Measurements from ENCODE around the gene TOR1A.
"Not testable (repeated sequence)": the region's sequence is repeated elsewhere in the genome, so short reads cannot be mapped to it uniquely, and the experiment has no call there.

TOR1A gene

DNA sequence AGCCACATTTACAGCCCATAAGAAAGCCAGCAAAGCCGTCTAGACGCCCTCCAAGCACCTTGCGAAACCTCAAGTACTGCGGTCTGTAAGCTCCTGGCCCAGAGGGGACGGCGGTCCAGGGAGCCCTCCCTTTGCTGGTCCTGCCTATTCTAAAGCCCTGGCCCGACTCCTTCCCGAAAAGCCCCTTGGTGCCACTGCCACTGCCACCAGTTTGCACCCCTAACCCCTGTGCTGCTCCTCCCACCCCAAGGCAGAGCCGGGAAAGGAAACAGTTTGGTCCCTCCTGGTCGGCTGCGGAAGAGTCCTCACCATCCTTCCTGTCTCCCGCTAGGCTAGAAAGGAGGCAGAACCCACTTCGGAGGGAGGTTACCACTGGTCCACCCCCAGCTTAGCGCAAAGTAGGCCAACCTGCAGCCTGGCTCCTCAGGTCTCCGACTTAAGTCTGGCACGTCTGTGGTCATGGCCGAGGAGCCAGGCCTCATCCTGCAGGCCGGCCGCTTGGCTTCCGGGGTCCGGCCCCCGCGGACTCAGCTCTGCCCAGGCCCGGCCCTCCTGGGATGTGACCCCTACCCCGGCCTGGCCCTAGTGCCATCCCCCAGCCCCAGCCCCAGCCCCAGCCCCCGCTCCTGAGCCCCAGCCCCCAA, 916 bp downstream of the TOR1A start:
- no peak for DNase-seq (ENCODE audit: low read depth, low spot score)

DNA sequence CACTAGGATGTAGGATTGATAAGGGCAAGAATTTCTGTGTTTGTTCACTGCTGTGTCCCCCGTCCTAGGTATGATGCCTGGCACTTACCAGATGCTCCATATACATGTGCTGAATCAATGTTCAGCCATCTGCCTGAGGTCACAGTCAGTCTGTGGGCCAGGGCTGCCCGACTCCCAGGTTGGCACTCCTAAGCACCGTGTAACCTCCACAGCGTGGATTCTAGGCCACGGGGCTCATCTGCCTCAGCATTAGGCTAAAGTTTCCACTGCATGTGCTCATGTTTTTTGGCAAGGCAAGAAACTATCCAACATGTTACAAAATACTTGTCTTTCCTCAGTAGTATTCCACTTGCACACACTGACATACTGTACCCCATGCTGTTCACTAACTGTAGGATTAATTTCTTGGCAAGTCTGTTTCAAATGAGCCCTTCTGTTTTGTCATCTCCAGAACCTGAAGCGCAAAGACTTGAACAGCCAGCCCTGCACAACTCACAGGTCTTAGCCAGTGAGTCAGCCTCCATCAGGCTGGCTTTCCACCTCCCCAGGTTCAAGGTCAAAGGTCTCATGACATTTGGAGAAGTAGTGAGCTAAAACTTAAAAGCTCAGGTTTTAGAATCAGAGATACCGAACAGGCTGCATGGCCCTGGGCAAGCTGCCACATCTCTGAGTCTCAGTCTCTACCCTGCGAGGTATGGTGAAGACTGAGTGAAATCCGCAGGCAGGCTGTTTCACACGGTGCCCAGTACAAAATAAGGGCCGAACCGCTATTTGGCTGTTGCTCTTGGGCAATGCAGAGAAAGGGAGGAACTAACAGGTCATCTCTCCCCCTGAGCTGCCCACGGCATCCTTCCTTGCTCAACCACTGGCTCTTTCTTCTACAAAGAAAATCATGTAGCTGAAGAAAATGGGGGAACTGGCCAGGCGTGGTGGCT, 7.2 kb downstream of the TOR1A start:
- DNase-seq (ENCODE audit: low read depth, low spot score): no peak

DNA sequence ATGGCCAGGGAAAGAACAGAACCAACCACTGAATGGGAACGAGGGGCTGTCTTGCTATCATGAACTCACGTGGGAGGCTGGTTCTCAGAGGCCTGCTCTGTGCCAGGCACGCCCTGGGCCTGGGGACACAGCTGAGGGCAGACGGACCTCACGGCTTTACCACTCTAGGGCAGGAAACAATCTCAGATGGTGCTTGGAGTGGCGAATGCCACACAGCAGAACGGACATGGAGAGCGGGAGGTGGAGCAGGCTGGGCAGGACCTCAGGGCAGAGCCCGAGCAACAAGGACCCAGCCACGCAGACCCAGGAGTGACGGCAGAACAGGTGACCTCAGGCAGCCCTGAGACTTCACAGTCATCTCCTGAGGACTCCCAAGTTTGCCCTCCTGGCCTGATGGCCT, 8.7 kb downstream of the TOR1A start:
- no peak for DNase-seq (ENCODE audit: low read depth, low spot score)

DNA sequence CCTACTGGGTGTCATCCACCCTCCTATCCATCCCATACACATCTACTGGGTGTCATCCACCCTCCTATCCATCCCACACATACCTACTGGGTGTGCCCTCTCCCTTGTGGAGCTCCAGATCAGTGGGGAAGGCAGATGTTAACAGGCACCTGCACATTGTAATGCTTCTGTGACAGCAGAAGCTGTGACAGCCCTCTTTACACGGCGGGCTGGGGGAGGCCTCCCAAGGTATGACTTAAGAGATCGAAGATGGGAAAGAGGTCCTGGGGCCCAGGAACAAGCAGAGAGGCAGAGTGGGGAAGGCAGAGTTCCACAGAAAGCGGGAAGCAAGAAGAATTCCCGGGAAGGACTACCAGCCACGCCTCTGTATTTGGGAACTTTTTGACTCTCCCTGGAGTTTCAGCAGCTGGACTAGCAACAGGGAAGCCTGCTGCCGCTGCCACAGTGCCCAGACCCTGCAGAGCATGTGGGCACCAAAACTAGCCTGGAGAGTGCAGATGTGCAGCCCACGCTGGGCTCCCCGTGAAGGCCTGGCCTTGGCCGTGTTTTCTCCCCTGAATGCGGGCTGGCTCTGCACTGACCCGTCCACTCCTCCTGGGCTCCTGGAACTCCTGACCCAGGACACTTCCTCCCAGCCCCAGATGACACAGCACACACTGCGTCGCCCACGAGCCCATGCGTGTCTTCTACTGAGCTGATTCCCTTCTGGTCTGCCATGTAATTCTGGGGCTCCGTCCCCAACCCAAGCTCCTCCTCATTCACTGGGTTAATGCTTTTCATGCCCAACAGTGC, 9.3 kb downstream of the TOR1A start:
- no peak for DNase-seq (ENCODE audit: low read depth, low spot score)

DNA sequence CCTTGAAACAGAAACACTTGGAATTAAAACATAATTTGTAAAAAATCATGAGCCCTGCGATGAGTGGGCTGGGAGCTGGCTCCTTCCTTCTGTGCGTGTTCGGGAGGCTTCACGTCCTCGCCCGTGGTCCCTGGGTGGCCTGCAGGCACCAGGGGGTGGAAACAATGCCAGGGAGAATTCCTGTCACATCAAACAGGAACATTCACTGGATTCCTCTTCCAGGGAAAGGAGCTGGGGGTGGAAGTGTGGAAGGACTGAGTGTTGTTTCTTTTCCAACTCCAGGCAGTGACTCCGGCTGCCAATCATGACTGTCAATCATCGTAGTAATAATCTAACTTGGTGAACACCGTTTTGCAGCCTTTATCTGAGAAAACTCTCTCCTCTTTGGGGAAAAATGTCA, 10.3 kb downstream of the TOR1A start:
- no peak for DNase-seq (ENCODE audit: low read depth, low spot score)

DNA sequence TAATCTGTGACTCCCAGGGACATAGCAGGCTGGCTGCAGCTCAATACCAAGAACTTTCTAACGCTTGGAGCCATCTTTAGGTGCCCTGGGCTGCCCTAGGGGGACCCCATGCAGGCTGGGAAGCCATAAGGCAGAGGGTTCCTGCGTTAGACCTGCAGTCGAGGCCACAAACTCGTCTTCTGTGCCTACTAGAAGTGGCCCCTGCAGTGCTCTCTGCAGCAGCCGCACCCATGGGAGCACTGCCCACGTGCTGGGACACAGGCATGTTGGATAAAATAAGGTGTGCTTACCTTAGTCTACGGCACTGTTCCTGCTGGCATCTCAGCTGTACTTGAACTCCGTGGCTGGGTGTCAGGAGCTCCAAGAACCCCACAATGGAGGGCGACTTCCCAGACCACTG, 11.6 kb downstream of the TOR1A start:
- DNase-seq (ENCODE audit: low read depth, low spot score): no peak

DNA sequence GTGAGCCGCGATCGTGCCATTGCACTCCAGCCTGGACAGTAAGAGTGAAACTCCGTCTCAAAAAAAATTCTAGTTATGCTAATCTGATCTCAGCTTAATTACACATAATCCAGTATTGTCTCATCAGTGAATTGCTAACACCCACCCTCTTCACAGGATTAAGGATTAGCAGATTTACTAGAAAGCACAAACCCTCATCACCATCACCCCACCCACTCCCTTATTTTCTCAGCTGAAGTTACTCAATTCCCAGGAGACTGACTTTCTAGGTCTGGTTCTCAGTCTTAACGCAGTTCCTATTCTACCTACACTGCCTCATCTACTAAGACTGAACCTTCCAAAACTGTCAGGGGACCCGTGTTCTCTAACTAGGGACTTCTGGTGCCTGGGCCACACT, 12.0 kb downstream of the TOR1A start:
- no peak for DNase-seq (ENCODE audit: low read depth, low spot score)

DNA sequence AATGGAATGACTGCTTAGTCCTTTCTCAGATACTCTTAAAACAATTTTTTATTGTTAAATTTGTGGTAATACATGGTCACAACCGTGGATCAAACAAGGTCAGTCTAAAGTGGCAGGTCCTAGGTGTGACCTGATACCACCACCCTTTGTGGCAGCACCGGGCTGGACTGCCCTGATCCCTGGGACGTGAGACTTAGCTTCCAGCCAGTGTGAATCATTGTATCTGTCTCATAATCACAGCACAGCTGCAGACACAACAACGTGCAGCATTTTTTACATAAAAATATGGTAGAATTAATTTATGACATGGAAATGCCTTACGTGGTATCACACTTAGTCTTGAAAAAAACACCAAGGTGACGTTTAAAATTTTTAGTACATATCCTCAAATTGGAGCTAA, 13.1 kb downstream of the TOR1A start:
- DNase-seq (ENCODE audit: low read depth, low spot score): no peak

DNA sequence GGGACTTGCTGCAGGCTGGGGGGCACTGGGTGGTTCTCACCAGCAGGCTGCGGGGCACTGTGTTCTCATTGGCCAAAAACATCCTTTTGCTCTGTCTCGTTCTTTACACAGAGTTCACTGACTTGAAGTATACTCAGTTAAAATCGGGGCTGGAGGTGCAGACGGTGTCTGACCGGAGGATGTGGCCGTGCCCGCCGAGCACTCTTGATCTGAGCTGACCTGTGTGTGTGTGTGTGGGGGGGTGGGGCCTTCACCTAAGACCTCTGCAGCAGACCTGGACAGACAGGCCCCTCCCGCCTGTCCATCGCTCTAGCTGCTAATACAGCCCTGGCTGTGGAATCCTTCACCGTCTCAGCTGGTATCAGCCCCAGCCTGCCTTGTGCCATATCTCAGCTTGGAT, 13.8 kb downstream of the TOR1A start:
- DNase-seq (ENCODE audit: low read depth, low spot score): no peak

DNA sequence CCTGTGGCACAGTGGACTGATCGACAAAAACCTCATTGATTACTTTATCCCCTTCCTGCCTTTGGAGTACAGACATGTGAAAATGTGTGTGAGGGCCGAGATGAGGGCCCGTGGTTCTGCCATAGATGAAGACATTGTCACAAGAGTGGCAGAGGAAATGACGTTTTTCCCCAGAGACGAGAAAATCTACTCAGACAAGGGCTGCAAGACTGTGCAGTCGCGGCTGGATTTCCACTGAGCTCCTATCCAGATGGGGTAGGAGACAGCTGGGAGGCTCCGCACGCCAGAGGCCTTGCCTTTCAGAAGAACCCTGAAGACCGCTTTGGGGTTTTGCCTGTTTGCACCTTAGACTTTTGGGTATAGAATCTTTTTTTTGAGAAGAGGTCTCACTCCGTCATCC, 14.6 kb downstream of the TOR1A start:
- no peak for DNase-seq (ENCODE audit: low read depth, low spot score)

DNA sequence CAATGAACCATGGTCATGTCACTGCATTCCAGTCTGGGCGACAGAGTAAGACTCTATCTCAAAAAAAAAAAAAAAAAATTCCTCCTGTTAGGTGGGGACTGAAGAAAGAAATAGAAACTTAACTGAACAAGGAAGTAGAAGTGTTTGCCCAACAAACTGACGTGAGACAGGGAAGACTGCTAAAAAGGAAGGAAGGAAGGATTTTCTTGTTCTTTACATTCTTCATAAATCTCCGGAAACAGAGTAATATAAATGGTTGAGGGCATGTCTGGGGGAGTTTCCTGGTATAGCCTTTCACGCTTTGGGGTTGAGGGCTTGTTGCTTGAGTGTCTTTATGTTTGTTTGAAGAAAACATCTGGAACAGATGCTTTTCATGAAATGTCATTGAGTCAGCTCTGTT, 17.9 kb downstream of the TOR1A start:
- no peak for DNase-seq (ENCODE audit: low read depth, low spot score)

DNA sequence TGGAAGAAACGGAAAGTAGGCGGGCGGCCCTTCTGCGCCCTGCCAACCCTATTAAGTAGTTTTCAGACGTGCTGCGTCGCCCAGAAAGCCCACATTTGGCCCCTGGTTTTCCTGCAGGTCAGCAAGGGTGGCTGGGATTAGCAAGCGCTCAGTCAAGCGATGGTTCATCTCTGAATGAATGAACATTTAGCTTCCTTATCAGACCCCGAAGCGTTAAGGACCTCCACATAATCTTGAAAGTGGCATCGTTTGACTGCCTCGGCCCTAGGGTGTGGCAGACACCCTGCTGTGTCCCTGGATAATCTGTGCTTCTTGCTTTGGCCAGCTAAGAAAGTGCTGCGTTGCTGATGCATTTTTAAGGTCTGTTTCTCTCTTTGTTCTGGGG, 20.3 kb downstream of the TOR1A start:
- no peak for DNase-seq (ENCODE audit: low read depth, low spot score)

DNA sequence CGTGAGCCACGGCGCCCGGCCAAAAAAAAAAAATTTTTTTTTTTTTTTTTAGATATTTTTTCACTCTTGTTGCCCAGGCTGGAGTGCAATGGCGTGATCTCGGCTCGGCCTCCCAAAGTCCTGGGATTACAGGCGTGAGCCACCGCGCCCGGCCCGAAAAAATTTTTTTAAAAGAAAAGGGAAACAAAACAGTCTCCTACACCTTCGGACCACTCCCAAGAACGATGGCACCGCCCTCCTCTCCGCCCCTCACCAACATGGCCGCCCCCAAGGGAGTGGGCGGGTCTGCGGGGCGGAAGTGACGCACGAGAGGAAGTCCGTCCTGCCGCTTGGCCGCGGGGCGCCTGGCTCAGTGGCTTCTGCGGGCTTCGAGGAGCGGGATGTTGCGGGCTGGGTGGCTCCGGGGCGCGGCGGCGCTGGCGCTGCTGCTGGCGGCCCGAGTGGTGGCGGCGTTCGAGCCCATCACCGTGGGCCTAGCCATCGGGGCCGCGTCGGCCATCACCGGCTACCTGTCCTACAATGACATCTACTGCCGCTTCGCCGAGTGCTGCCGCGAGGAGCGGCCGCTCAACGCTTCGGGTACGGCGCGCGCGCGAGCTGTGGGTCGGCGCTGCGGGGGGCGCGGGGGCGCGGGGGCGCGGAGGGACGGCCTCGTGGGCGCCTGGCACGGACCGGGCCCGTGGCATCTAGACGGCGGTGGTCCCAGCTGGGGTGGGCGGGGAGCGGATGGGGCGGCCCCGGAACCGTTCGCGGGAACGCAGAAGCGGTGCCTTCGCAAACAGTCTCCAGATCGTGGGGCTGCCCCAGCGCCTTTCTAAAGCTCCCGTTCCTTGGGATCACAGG, 20.9 kb downstream of the TOR1A start, which contains the start of gene TOR1B:
TOR1B (plus strand) TSS at position 352 of the 843 bp plus-strand sequence; CDS start at position 381, 29 bp downstream.
- peak; percentile 90 for DNase-seq (ENCODE audit: low read depth, low spot score)

DNA sequence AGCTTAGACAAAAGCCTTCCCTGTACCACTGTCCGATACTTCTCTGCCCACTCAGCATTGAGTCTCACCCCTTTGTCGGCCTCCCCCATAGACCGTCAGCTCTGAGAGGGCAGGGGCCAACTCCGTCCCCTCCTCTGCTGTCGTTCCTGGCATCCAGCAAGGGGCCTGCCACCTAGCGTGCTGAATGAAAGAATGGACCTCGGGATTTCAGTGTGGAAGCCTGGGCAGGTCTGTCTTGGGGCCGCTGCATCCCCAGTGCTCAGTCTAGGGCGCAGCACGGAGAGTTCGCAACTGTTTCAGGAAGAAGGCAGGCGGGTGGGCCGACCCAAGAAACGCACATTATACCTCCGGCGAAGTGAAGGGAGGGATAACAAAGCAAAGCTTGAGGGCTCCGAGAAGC, 22.4 kb downstream of the TOR1A start:
- DNase-seq (ENCODE audit: low read depth, low spot score): no peak

DNA sequence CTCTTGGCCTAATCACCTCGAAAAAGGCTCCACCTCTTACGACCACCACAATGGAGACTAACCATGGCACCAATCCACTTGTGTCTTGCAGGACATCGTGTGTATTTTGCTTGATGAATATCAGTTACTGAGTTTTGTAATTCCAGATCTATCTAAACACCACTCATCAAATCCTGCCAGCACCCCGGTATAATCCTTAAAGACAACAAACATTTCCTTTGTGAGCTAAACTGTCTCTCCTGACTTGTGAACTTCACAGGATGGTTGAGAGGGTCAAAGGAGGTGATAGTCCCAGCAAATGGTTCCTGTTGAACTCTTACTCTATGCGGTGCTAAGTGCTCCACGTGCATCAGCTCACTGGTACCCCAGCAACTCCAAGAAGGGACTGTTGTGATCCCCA, 25.0 kb downstream of the TOR1A start:
- no peak for DNase-seq (ENCODE audit: low read depth, low spot score)

DNA sequence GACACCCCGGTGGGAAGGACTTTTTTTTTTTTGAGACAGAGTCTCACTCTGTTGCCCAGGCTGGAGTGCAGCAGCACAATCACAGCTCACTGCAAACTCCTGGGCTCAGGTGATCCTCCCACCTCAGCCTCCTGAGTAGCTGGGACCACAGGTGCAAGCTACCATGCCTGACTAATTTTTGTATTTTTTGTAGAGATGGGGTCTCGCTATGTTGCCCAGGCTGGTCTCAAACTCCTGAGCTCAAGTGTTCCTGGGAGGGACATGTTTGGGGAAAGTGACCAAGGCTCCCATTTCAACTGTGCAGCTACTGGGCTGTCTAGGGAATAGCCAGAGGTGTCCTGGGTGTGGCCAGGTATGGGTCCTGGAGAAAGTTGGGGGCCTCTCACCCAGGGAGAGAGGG, 27.9 kb downstream of the TOR1A start:
- DNase-seq (ENCODE audit: low read depth, low spot score): not testable (repeated sequence)

DNA sequence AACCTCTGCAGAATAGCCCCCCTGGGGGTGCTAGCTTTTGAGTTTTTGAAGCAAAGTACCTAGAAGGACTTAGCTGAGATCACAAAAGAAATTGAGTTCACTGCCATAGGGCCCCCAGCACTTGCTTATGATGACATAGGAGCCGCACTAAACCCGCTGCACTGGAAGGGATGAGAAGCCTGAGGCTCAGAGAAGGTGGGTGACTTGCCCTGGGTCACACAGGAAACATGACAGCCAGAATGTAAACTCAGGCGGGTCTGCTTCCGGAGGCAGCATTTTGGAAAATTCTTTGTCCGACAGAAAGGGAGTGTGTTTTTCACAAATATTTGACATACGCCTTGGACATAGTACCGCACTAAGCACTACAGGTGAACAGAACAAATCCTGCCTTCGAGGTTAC, 29.4 kb downstream of the TOR1A start:
- no peak for DNase-seq (ENCODE audit: low read depth, low spot score)

DNA sequence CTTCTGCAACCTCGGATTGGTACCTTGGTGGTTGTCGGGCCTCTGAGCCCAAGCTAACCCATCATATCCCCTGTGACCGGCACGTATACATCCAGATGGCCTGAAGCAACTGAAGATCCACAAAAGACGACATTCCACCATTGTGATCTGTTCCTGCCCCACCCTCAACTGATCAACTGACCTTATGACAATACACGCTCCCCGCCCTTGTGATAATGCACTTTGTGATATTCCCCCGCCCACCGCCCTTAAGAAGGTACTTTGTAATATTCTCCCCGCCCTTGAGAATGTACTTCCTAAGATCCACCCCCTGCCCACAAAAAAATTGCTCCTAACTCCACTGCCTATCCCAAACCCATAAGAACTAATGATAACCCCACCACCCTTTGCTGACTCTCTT, 37.5 kb downstream of the TOR1A start:
- DNase-seq (ENCODE audit: low read depth, low spot score): no peak

DNA sequence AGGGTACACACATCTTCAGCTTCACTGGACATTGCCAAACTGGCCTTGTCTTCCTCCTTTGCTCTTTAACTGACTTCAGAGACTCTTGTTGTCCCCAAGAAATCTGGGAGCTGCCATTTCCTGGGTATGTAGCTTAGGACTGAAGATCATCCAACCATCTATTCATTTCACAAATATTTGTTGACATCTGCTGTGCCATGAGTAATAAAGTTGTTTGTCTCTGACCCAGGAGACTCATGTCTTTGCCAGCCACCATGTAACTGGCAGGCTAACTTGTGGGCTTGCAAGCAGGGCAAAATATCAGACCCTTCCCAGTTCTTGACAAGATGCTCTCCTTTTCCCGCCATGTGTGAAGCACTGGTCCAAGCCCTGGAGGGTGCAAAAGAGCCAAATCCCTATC, 38.1 kb downstream of the TOR1A start:
- DNase-seq (ENCODE audit: low read depth, low spot score): no peak

DNA sequence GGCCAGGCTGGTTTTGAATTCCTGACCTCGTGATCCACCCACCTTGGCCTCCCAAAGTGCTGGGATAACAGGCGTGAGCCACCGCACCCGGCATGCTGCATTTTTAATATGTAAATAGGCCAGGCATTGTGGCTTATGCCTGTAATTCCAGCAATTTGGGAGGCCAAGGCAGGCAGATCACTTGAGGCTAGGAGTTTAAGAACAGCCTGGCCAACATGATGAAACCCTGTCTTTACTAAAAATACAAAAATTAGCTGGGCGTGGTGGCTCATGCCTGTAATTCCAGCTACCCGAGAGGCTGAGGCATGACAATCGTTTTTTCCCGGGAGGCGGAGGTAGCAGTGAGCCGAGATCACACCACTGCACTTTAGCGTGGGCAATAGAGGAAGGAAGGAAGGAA, 39.0 kb downstream of the TOR1A start:
- DNase-seq (ENCODE audit: low read depth, low spot score): not testable (repeated sequence)
